Spleen (tissue), 11 donors: ENCODE results near the gene CNST. TPM values are rescaled to one million over a fixed set of nuclear protein-coding genes. Genes with fewer than 3 reads are reported as not detected.

Source experiments
- DNase-seq: peaks from one replicate; pipeline ENCODE4 v3.0.0-alpha.2; 2020
- H3K27ac ChIP-seq, 8 donors: fragments of 200-600 bp; sonication (generic) in 7 of 8; 1 replicate in 4 of 8; 2 replicates in 4 of 8; pipeline versions ENCODE4 v1.5.0 to v1.8.0; 2016 to 2021; ENCODE audit warnings: inconsistent platforms in 4 of 8, mild to moderate bottlenecking in 4 of 8, moderate library complexity in 1 of 8
- H3K27me3 ChIP-seq, 7 donors: fragments of 200-600 bp; sonication (generic) in 6 of 7; replicated peaks in 1 of 7; 1 replicate in 4 of 7; 2 replicates in 3 of 7; pipeline versions ENCODE4 v1.5.0 to v1.8.0; 2016 to 2021; ENCODE audit warnings: inconsistent platforms in 3 of 7, mild to moderate bottlenecking in 1 of 7
- H3K36me3 ChIP-seq, 6 donors: fragments of 200-600 bp; sonication (generic) in 5 of 6; 1 replicate in 4 of 6; 2 replicates in 2 of 6; pipeline versions ENCODE4 v1.5.0 to v1.8.0; 2016 to 2021; ENCODE audit warnings: inconsistent platforms in 2 of 6
- H3K4me1 ChIP-seq, 6 donors: fragments of 200-600 bp; sonication (generic) in 5 of 6; 1 replicate in 3 of 6; 2 replicates in 3 of 6; pipeline versions ENCODE4 v1.5.0 to v1.8.0; 2016 to 2021; ENCODE audit warnings: inconsistent platforms in 3 of 6
- H3K4me3 ChIP-seq, 8 donors: fragments of 200-600 bp; sonication (generic) in 7 of 8; 1 replicate in 4 of 8; 2 replicates in 4 of 8; pipeline versions ENCODE4 v1.5.0 to v1.8.0; 2016 to 2021; ENCODE audit warnings: inconsistent platforms in 4 of 8, mild to moderate bottlenecking in 4 of 8, moderate library complexity in 2 of 8
- H3K9me3 ChIP-seq, 8 donors: fragments of 200-600 bp; sonication (generic) in 7 of 8; 1 replicate in 4 of 8; 2 replicates in 4 of 8; pipeline versions ENCODE4 v1.5.0 to v1.8.0; 2016 to 2021; ENCODE audit warnings: inconsistent platforms in 4 of 8
- POLR2A ChIP-seq, 3 donors: fragments of 450-650 bp; IDR thresholded peaks; one replicate each; pipeline ENCODE4 v1.5.1; 2017; ENCODE audit warnings: antibody characterized with exemption in 3 of 3, mild to moderate bottlenecking in 1 of 3
- POLR2AphosphoS5 ChIP-seq, 3 donors: sonication (generic); formaldehyde crosslinking; IDR thresholded peaks; one replicate each; pipeline ENCODE4 v1.5.1; 2017; ENCODE audit warnings: antibody characterized with exemption in 3 of 3
- WGBS, 5 donors: extraction: QIAGEN DNeasy Blood & Tissue Kit in 3 of 5; methylation state at CpG; one replicate each; pipeline versions ENCODE4 v1.1.5 to v1.1.7; 2013 to 2018; 5-methylcytosine and 5-hydroxymethylcytosine counted together
- intact Hi-C: fragments of 100-400 bp; cut with DNase I; formaldehyde crosslinking; loops from one replicate; pipeline ENCODE4 v1.15.0; 2023; ENCODE audit warnings: low total_unique reads
- polyA plus RNA-seq, 3 donors: library from polyadenylated mRNA; stranded (reverse); fragments of 200-250 nt; gene quantifications; one replicate each; pipeline ENCODE4 v1.2.1, GENCODE V29; 2013
- total RNA-seq, 7 donors: library from RNA; depleted of rRNA in 3 of 7; stranded (reverse); fragments of >200 nt in 3 of 7; fragmentation: NEBNext Ultra II Directional in 4 of 7; extraction: Animal tissue kit (Norgen Biotek cat#: 25700) in 4 of 7; gene quantifications; one replicate each; pipeline versions ENCODE4 v1.1.0 to v1.2.1, GENCODE V29; 2016 to 2021
- TF ChIP-seq, protein P1 (sequence below), 11 experiments: fragments of 200-600 bp in 7 of 11; fragments of 450-650 bp in 4 of 11; sonication (generic) in 4 of 11; IDR thresholded peaks in 8 of 11; conservative IDR thresholded peaks in 3 of 11; 1 replicate in 7 of 11; 2 replicates in 4 of 11; pipeline versions ENCODE4 v1.4.0 to v1.8.0; 2016 to 2021; ENCODE audit warnings: antibody characterized with exemption in 11 of 11, inconsistent platforms in 4 of 11, mild to moderate bottlenecking in 1 of 11
- donor health status: healthy with polysubstance abuse.
- donor health status: DM: no; HTN: no; CAD: no; lungs with moderate emphysema.
- donor health status: DM: no; HTN: no; CAD: no.
- donor health status: Bipolar disorder and iron deficiency.
- donor health status: healthy.
- donor health status: DM: no; HTN: no; CAD: no.
- donor health status: DM: yes; HTN: yes; CAD: no.

CNST gene
- total and polyA plus RNA-seq, 10 donors: 7.5 to 40.5 (median 30.0) TPM

DNA sequence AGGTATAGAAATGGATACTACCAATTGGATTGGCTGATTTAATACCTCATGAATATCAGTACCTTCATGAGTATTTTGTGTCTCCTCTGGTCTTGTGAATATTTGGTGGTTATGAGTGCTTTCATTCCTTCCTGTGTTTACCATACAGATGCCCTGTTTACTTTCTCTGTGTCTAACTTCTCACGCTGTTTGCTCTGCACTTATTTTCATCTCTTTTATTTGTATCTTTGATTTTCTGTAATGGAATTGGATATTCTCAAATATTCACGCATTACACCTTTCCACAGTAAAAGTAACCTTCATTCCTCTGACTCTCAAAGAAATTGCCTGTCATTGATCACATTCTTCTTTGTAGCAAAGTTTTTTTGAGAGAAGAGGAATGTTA, 16.8 kb downstream of the CNST start:
- no peak for TF ChIP-seq POLR2AphosphoS5 (IDR thresholded peaks at IDR 0.05)
- no peak for TF ChIP-seq POLR2A (IDR thresholded peaks at IDR 0.05)
- TF ChIP-seq, protein P1, sequence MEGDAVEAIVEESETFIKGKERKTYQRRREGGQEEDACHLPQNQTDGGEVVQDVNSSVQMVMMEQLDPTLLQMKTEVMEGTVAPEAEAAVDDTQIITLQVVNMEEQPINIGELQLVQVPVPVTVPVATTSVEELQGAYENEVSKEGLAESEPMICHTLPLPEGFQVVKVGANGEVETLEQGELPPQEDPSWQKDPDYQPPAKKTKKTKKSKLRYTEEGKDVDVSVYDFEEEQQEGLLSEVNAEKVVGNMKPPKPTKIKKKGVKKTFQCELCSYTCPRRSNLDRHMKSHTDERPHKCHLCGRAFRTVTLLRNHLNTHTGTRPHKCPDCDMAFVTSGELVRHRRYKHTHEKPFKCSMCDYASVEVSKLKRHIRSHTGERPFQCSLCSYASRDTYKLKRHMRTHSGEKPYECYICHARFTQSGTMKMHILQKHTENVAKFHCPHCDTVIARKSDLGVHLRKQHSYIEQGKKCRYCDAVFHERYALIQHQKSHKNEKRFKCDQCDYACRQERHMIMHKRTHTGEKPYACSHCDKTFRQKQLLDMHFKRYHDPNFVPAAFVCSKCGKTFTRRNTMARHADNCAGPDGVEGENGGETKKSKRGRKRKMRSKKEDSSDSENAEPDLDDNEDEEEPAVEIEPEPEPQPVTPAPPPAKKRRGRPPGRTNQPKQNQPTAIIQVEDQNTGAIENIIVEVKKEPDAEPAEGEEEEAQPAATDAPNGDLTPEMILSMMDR (IDR thresholded peaks at IDR 0.05 in 8 of 11, conservative IDR thresholded peaks at IDR 0.05 in 3 of 11): no peak
- WGBS, 5 donors: 89 to 97% (median 91%) methylated on average over 2 of the region's 2 CpGs
- no peaks in the 10 kb centered on the region for H3K9me3 ChIP-seq
- H3K4me1 ChIP-seq: peaks cover 16 to 90% (median 64%) of the 10 kb centered on the region in 6 donors
- no peak overlapping the region for H3K4me3 ChIP-seq
- no peaks in the 10 kb centered on the region for H3K27me3 ChIP-seq
- intact Hi-C loops: no loop called here
- peaks cover 0 to 39% (median 3%) of the 10 kb centered on the region in 6 donors for H3K36me3 ChIP-seq
- DNase-seq: no peak
- peak overlapping the region in 5 of 8 donors; percentile 32 to 64 (median 58) for H3K27ac ChIP-seq

DNA sequence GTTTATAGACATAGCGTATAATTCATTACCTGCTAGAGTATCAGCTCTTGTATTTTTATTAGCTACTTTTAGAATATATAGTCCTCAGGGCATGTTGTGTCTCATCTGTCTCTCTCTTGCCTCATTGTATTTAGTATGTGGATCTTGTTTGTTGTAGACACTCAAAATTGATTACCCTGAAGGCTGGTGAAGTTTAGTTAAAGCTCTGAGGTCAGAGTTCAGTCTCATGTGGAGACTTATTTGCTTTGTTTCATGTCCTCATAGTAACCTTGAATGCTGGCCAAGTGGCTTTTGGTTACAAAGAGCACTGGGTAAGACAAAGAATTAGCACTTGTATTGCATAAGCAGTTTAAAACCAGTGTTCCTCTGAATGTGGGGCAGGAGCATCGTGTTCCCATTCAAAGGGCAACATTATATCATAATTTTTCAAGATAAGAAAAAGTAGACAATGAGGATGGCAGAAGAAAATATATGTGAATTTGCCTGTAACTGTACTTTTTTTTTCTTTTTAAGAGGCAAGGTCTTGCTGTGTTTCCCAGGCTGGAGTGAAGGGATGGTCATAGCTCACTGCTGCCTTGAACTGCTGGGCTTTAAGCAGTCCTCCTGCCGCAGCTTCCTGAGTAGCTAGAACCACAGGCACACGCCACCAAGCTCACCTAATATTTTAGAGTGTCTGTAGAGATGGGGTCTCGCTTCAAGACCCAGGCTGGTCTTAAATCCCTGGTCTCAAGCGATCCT, 17.4 kb downstream of the CNST start:
- Histone ChIP-seq H3K27me3 (no peaks in the 10 kb centered on the region), H3K4me1 (peaks cover 16 to 89% (median 62%) of the 10 kb centered on the region in 6 donors), H3K9me3 (no peaks in the 10 kb centered on the region), H3K27ac (peak overlapping the region in 6 of 8 donors; percentile 32 to 64 (median 58)), H3K36me3 (peaks cover 0 to 39% (median 3%) of the 10 kb centered on the region in 6 donors), H3K4me3 (no peak overlapping the region)
- intact Hi-C loops: no loop called here
- TF ChIP-seq, protein P1 (IDR thresholded peaks at IDR 0.05 in 8 of 11, conservative IDR thresholded peaks at IDR 0.05 in 3 of 11): no peak
- TF ChIP-seq POLR2A (IDR thresholded peaks at IDR 0.05) (no peak), POLR2AphosphoS5 (IDR thresholded peaks at IDR 0.05) (no peak)
- DNase-seq: no peak
- 68 to 78% (median 74%) methylated on average over 6 of the region's 6 CpGs for WGBS, 5 donors

DNA sequence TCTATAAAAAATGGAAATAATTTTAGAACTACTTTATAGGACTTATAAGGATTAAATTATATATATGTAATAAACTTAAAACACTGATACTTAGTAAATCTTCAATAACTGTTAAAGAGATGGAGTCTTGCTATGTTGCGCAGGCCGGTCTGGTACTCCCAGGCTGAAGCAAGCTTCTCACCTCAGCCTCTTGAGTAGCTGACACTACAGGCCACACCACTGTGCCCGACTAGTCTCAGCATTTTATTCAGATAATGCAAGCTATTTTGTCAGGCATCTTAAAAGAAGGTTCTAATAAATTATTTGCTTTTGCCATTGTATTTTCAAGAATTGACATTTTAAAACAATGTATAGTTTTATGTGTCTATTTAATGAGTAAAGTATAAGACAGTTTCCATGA, 20.8 kb downstream of the CNST start:
- no peaks in the 10 kb centered on the region for H3K27me3 ChIP-seq
- WGBS, 5 donors: 78 to 95% (median 85%) methylated on average over 3 of the region's 3 CpGs
- peaks cover 0 to 8% (median 5%) of the 10 kb centered on the region in 8 donors for H3K9me3 ChIP-seq
- peak overlapping the region in 5 of 8 donors; percentile 6 to 71 (median 55) for H3K27ac ChIP-seq
- H3K36me3 ChIP-seq: peaks cover 0 to 47% (median 9%) of the 10 kb centered on the region in 6 donors
- H3K4me1 ChIP-seq: peaks cover 11 to 69% (median 37%) of the 10 kb centered on the region in 6 donors
- TF ChIP-seq POLR2AphosphoS5 (IDR thresholded peaks at IDR 0.05) (no peak), POLR2A (IDR thresholded peaks at IDR 0.05) (no peak)
- TF ChIP-seq, protein P1 (IDR thresholded peaks at IDR 0.05 in 8 of 11, conservative IDR thresholded peaks at IDR 0.05 in 3 of 11): no peak
- intact Hi-C loops: no loop called here
- DNase-seq: no peak
- H3K4me3 ChIP-seq: no peak overlapping the region

DNA sequence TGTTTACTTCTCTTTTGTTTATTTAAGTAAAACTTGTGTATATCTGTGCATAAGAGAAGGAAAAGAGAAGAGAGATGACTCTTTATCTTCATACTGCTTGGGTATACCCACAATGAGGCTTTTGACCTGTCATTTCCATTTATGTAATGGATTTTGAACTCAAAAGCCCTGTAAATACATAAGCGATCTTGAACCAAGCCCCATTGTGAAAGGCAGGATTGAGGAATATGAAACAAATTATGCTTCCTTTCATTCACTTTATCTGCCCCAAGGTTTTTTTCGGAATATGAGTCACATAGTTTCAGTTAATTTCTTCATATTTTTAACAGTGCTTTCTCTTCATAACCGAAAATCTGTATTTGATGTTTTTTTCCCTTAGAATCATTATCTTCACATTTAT, 21.4 kb downstream of the CNST start:
- no peak for DNase-seq
- no peak overlapping the region for H3K4me3 ChIP-seq
- intact Hi-C loops: no loop called here
- peaks cover 0 to 47% (median 11%) of the 10 kb centered on the region in 6 donors for H3K36me3 ChIP-seq
- H3K27me3 ChIP-seq: no peaks in the 10 kb centered on the region
- WGBS, 5 donors: 44 to 59% (median 51%) methylated on average over 3 of the region's 3 CpGs
- H3K9me3 ChIP-seq: peaks cover 0 to 8% (median 5%) of the 10 kb centered on the region in 8 donors
- peak overlapping the region in 6 of 8 donors; percentile 6 to 71 (median 50) for H3K27ac ChIP-seq
- peaks cover 9 to 69% (median 37%) of the 10 kb centered on the region in 6 donors for H3K4me1 ChIP-seq
- TF ChIP-seq POLR2A (IDR thresholded peaks at IDR 0.05): no peak
- TF ChIP-seq, protein P1 (IDR thresholded peaks at IDR 0.05 in 8 of 11, conservative IDR thresholded peaks at IDR 0.05 in 3 of 11): no peak
- TF ChIP-seq POLR2AphosphoS5 (IDR thresholded peaks at IDR 0.05): no peak
